Mesendoderm (in vitro differentiated cells): Measurements from ENCODE around the gene TRERF1.
A peak's percentile ranks its signal among the peaks of the same experiment; 100 is the strongest.
"Not testable (repeated sequence)": the region's sequence is repeated elsewhere in the genome, so short reads cannot be mapped to it uniquely, and the experiment has no call there.

Experiments used
- DNase-seq: peaks from one replicate; pipeline ENCODE4 v3.0.0; 2013
- H2AK5ac ChIP-seq: 2 replicates; pipeline ENCODE4 v1.6.1; 2013; ENCODE audit warnings: low read length, inconsistent platforms
- H2BK120ac ChIP-seq: 2 replicates; pipeline ENCODE4 v1.6.1; 2013; ENCODE audit warnings: low read depth, mild to moderate bottlenecking, low read length, moderate library complexity, mixed read lengths
- H2BK15ac ChIP-seq: replicated peaks from 2 replicates; pipeline ENCODE4 v1.6.1; 2013; ENCODE audit warnings: low read depth, mild to moderate bottlenecking, moderate library complexity
- H2BK5ac ChIP-seq: 2 replicates; pipeline ENCODE4 v1.6.1; 2013; ENCODE audit warnings: low read length, inconsistent platforms
- H3K18ac ChIP-seq: 2 replicates; pipeline ENCODE4 v1.6.1; 2013; ENCODE audit warnings: mild to moderate bottlenecking, low read length, mixed read lengths
- H3K23ac ChIP-seq: one replicate; pipeline ENCODE4 v1.6.1; 2013; ENCODE audit warnings: low read length
- H3K27ac ChIP-seq: 2 replicates; pipeline ENCODE4 v1.5.1; 2013; ENCODE audit warnings: low read depth, mild to moderate bottlenecking, inconsistent platforms, low read length, moderate library complexity
- H3K27me3 ChIP-seq: 2 replicates; pipeline ENCODE4 v1.6.1; 2013; ENCODE audit warnings: low read length, control low read depth, mild to moderate bottlenecking, inconsistent platforms; ENCODE audit not compliant: insufficient read depth, poor library complexity
- H3K36me3 ChIP-seq: 2 replicates; pipeline ENCODE4 v1.6.1; 2013; ENCODE audit warnings: low read length, inconsistent platforms; ENCODE audit not compliant: control insufficient read depth, insufficient read depth
- H3K4ac ChIP-seq: one replicate; pipeline ENCODE4 v1.6.1; 2013; ENCODE audit warnings: low read depth, mild to moderate bottlenecking, low read length, moderate library complexity
- H3K4me1 ChIP-seq: 2 replicates; pipeline ENCODE4 v1.6.1; 2013; ENCODE audit warnings: low read depth, low read length, inconsistent platforms; ENCODE audit not compliant: control insufficient read depth
- H3K4me2 ChIP-seq: 2 replicates; pipeline ENCODE4 v1.6.1; 2013; ENCODE audit warnings: low read length
- H3K4me3 ChIP-seq: 2 replicates; pipeline ENCODE4 v1.5.1; 2013; ENCODE audit warnings: mild to moderate bottlenecking, low read length
- H3K56ac ChIP-seq: one replicate; pipeline ENCODE4 v1.6.1; 2013; ENCODE audit warnings: low read length
- H3K79me1 ChIP-seq: 2 replicates; pipeline ENCODE4 v1.6.1; 2013; ENCODE audit warnings: low read length, inconsistent platforms
- H3K79me2 ChIP-seq: 2 replicates; pipeline ENCODE4 v1.6.1; 2013; ENCODE audit warnings: mild to moderate bottlenecking, low read length; ENCODE audit not compliant: control insufficient read depth, insufficient read depth
- H3K9ac ChIP-seq: 2 replicates; pipeline ENCODE4 v1.6.1; 2013; ENCODE audit warnings: low read length, inconsistent platforms
- H4K5ac ChIP-seq: one replicate; pipeline ENCODE4 v1.6.1; 2013; ENCODE audit warnings: low read length
- H4K8ac ChIP-seq: one replicate; pipeline ENCODE4 v1.6.1; 2013; ENCODE audit warnings: low read depth, mild to moderate bottlenecking, control low read depth, low read length, moderate library complexity
- WGBS: extraction: QIAGEN DNeasy Blood & Tissue Kit; methylation state at CpG from one replicate; pipeline ENCODE4 v1.1.7; 2013; ENCODE audit warnings: low lambda C conversion rate, missing lambda C conversion rate; ENCODE audit not compliant: insufficient coverage; ENCODE audit errors: extremely low coverage; 5-methylcytosine and 5-hydroxymethylcytosine counted together

Gene TRERF1

DNA sequence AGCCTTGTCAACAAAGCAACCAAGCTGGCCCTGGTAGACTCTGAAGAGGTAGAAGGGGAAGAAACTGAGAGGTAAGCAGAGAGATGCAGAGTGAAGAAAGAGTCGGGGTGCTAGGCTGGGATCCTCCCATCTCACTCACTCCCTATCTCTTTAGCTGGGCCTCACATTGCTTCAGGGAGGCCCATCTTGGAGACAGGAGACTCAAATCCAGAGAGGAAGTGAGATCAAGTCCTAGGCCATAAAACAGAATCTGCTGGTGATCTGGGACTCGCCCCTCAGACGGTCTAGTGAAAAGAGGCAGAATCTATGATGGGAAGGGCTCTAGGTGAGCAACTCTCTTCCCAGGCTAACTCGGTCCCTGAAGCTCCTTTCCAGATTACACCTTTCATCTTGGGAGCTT lies 256.3 kb downstream of the TRERF1 start:
- no peaks in the 10 kb centered on the region for H3K36me3 ChIP-seq
- no peak overlapping the region for H2AK5ac ChIP-seq
- H3K18ac ChIP-seq: no peak overlapping the region
- no CpG with 5 or more reads among the region's 4 CpGs for WGBS
- no peak overlapping the region for H3K23ac ChIP-seq
- H3K56ac ChIP-seq: no peak overlapping the region
- H3K9ac ChIP-seq: no peak overlapping the region
- no peak overlapping the region for H4K5ac ChIP-seq
- no peaks in the 10 kb centered on the region for H3K27me3 ChIP-seq
- no peak overlapping the region for H2BK120ac ChIP-seq
- no peaks in the 10 kb centered on the region for H3K79me1 ChIP-seq
- H3K4me3 ChIP-seq: no peak overlapping the region
- H2BK15ac ChIP-seq: no peak overlapping the region
- H3K4me1 ChIP-seq: no peaks in the 10 kb centered on the region
- no peaks in the 10 kb centered on the region for H3K79me2 ChIP-seq
- no peak overlapping the region for H4K8ac ChIP-seq
- no peak overlapping the region for H3K4me2 ChIP-seq
- DNase-seq: no peak
- H3K4ac ChIP-seq: no peak overlapping the region
- no peak overlapping the region for H3K27ac ChIP-seq
- H2BK5ac ChIP-seq: no peak overlapping the region

- Histone ChIP-seq H4K8ac (no peak overlapping the region), H3K23ac (no peak overlapping the region), H2BK120ac (no peak overlapping the region), H3K79me2 (no peaks in the 10 kb centered on the region), H2AK5ac (no peak overlapping the region), H3K18ac (no peak overlapping the region), H3K27me3 (no peaks in the 10 kb centered on the region), H3K4me3 (no peak overlapping the region), H3K4me1 (no peaks in the 10 kb centered on the region), H2BK15ac (no peak overlapping the region), H3K27ac (no peak overlapping the region), H2BK5ac (no peak overlapping the region), H3K4ac (no peak overlapping the region), H3K36me3 (no peaks in the 10 kb centered on the region), H3K9ac (no peak overlapping the region), H3K56ac (no peak overlapping the region), H3K79me1 (no peaks in the 10 kb centered on the region), H3K4me2 (no peak overlapping the region), H4K5ac (no peak overlapping the region)
- no peak for DNase-seq
- no CpG with 5 or more reads among the region's 5 CpGs for WGBS
These were observed 257.7 kb downstream of the TRERF1 start for GRCh38 chr6:42194056-42194455.

- Histone ChIP-seq H3K4me1 (no peaks in the 10 kb centered on the region), H2AK5ac (no peak overlapping the region), H3K9ac (no peak overlapping the region), H3K18ac (no peak overlapping the region), H3K27ac (no peak overlapping the region), H2BK120ac (no peak overlapping the region), H3K4ac (no peak overlapping the region), H3K4me3 (no peak overlapping the region), H3K4me2 (no peak overlapping the region), H2BK15ac (no peak overlapping the region), H3K79me1 (no peaks in the 10 kb centered on the region), H3K56ac (no peak overlapping the region), H2BK5ac (no peak overlapping the region), H4K8ac (no peak overlapping the region), H3K23ac (no peak overlapping the region), H3K36me3 (no peaks in the 10 kb centered on the region), H4K5ac (no peak overlapping the region), H3K79me2 (no peaks in the 10 kb centered on the region), H3K27me3 (no peaks in the 10 kb centered on the region)
- WGBS: no CpG with 5 or more reads among the region's 8 CpGs
- peak; percentile 51 for DNase-seq
These were observed 258.2 kb downstream of the TRERF1 start for GRCh38 chr6:42193491-42193894.

GRCh38 chr6:42192385-42192784 lies 259.3 kb downstream of the TRERF1 start:
- no CpG with 5 or more reads among the region's 5 CpGs for WGBS
- H3K56ac ChIP-seq, H2BK15ac ChIP-seq, H3K4me1 ChIP-seq, H4K8ac ChIP-seq, H3K4me2 ChIP-seq, H3K9ac ChIP-seq, H3K4me3 ChIP-seq, H4K5ac ChIP-seq, H3K27ac ChIP-seq, H3K4ac ChIP-seq, H3K36me3 ChIP-seq, H3K18ac ChIP-seq, H2AK5ac ChIP-seq, H2BK120ac ChIP-seq, H3K79me1 ChIP-seq, H3K27me3 ChIP-seq, H3K23ac ChIP-seq, DNase-seq, H3K79me2 ChIP-seq, H2BK5ac ChIP-seq: not testable (repeated sequence)

DNA sequence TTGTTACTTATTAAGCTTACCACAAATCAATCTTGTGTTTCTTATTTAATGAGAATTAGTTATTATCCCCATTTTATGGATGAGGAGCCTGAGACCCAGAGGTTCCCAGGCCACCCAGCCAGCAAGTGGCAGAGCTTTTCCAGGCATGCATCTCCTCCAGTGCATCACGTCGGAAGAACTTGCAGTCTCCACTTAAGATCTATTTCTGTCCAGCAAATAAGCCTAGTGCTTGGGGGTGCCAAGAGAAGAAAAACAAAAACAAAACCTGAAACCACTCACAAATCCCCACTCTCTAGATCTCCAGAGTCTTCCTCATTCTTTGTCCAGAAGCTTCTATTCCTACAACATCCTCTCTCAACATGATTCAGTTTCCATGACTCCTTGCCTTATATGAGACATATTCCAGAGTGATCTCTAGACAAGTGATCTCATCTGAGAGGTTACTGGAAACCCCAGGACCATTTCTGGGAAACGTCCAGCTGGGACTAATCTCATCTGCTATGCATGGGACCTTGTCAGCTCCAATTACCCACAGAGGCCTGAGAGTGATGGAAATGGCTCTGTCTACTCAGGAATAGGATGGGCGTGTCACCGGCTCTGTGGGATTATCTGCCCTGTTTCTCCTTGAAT lies 261.1 kb downstream of the TRERF1 start:
- no peak overlapping the region for H3K23ac ChIP-seq
- H2BK5ac ChIP-seq: no peak overlapping the region
- no peak overlapping the region for H3K4me3 ChIP-seq
- H3K27ac ChIP-seq: no peak overlapping the region
- no peaks in the 10 kb centered on the region for H3K27me3 ChIP-seq
- no peaks in the 10 kb centered on the region for H3K4me1 ChIP-seq
- H3K9ac ChIP-seq: no peak overlapping the region
- H3K79me1 ChIP-seq: no peaks in the 10 kb centered on the region
- no peaks in the 10 kb centered on the region for H3K36me3 ChIP-seq
- H3K56ac ChIP-seq: no peak overlapping the region
- H3K79me2 ChIP-seq: no peaks in the 10 kb centered on the region
- no CpG with 5 or more reads among the region's 5 CpGs for WGBS
- H3K4me2 ChIP-seq: no peak overlapping the region
- DNase-seq: no peak
- no peak overlapping the region for H4K5ac ChIP-seq
- no peak overlapping the region for H3K4ac ChIP-seq
- H2BK15ac ChIP-seq: no peak overlapping the region
- H2BK120ac ChIP-seq: no peak overlapping the region
- H4K8ac ChIP-seq: no peak overlapping the region
- H2AK5ac ChIP-seq: no peak overlapping the region
- H3K18ac ChIP-seq: no peak overlapping the region

DNA sequence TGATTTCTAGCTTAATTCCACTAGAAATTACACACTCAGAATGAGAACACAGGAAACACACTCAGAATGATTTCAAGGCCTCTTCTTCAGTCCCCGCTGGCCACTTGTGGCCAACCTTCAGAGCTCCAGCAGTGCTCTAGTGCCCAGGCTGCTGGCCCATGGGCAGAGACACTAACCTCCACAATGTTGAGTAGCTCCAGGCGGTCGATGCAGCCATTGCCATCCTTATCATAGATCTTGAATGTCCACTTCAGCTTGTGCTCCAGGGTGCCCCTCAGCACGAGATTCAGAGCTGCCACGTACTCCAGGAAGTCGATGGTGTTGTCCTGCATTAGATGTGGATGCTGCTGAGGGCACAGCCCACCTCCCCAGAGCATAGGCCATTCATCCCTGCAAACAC lies 263.3 kb downstream of the TRERF1 start:
- no peak overlapping the region for H3K4me3 ChIP-seq
- no peaks in the 10 kb centered on the region for H3K79me2 ChIP-seq
- no peaks in the 10 kb centered on the region for H3K79me1 ChIP-seq
- H3K56ac ChIP-seq: no peak overlapping the region
- no CpG with 5 or more reads among the region's 6 CpGs for WGBS
- no peak overlapping the region for H2BK120ac ChIP-seq
- no peaks in the 10 kb centered on the region for H3K4me1 ChIP-seq
- no peaks in the 10 kb centered on the region for H3K27me3 ChIP-seq
- H3K23ac ChIP-seq: no peak overlapping the region
- no peaks in the 10 kb centered on the region for H3K36me3 ChIP-seq
- no peak overlapping the region for H3K18ac ChIP-seq
- no peak overlapping the region for H3K4me2 ChIP-seq
- no peak overlapping the region for H4K8ac ChIP-seq
- H3K27ac ChIP-seq: no peak overlapping the region
- H3K9ac ChIP-seq: no peak overlapping the region
- DNase-seq: no peak
- H2BK5ac ChIP-seq: no peak overlapping the region
- no peak overlapping the region for H2BK15ac ChIP-seq
- no peak overlapping the region for H3K4ac ChIP-seq
- H4K5ac ChIP-seq: no peak overlapping the region
- no peak overlapping the region for H2AK5ac ChIP-seq
